ENCODE data around the gene UTS2B.
"Not testable (repeated sequence)": the region's sequence is repeated elsewhere in the genome, so short reads cannot be mapped to it uniquely, and the experiment has no call there.

UTS2B gene

DNA sequence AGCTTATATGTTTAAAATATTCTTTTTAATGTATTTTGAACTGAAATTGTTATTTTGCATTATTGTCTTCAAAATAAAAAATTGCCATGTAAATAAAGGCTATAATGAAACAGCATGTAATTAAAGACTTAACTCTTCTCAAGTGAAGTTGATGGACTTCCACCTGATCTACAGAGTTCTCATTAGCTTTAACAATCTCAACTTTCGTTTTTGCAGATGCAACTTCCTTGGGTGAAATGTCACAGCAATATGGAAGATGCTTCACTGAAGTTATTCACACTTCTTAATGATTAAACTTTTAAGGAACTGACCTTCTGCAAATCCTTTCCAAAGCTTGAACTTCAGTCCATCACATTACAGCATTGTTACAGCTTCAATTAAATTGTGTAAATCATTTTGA lies 67.7 kb downstream of the UTS2B start:
- no peak overlapping the region for H3K4me3 ChIP-seq (ENCODE audit: low read length)
- TF ChIP-seq ZNF274 (IDR thresholded peaks at IDR 0.05; ENCODE audit: low read depth, low read length), result no peak

- no peak overlapping the region for H3K4me3 ChIP-seq (ENCODE audit: low read length)
- no peak for TF ChIP-seq ZNF274 (IDR thresholded peaks at IDR 0.05; ENCODE audit: low read depth, low read length)
These were observed 69.1 kb downstream of the UTS2B start for GRCh38 chr3:191261304-191261638.

DNA sequence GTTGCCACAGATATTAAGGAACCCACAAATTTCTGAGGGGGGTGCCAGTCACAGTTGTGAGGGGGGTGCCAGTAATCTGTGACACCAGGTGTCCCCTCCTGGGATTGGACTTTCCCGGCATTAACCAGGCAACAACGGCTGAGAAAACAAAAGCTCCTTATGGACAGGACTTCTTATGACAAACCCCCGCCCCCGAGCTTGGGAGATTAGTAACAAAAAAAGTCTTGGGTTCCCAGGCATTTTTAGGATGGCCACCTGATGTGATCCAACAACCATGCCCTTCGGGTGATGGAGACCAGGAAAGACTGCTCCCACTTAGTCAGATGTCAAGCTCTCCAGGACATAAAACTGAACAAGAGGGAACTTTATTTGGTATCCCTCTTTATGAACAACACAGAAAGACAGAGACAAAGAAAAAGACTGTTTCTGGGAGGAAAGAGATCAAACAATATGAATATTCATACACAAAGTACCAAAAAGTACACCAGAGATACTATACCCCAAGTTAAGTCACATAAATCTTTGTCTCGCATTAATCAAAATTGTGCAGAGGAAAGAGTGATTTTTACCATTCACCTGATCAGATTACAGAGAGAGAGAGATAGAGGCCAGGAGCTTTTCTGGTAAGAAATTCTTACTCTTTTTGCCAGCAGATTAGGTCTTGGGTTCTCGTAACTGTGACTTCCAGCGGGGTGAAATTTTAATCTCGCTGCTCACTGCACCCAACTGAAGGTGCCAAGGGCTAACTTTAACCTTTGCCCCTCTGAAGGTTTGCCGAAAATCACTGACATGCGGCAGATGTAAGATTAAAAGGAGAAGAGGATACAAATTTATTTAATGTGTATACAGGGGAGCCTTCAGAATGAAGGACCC lies 69.7 kb downstream of the UTS2B start:
- no peak overlapping the region for H3K4me3 ChIP-seq (ENCODE audit: low read length)
- TF ChIP-seq ZNF274 (IDR thresholded peaks at IDR 0.05; ENCODE audit: low read depth, low read length), result no peak

GRCh38 chr3:191259486-191259885 lies 70.8 kb downstream of the UTS2B start:
- no peak for TF ChIP-seq ZNF274 (IDR thresholded peaks at IDR 0.05; ENCODE audit: low read depth, low read length)
- H3K4me3 ChIP-seq (ENCODE audit: low read length), result no peak overlapping the region

DNA sequence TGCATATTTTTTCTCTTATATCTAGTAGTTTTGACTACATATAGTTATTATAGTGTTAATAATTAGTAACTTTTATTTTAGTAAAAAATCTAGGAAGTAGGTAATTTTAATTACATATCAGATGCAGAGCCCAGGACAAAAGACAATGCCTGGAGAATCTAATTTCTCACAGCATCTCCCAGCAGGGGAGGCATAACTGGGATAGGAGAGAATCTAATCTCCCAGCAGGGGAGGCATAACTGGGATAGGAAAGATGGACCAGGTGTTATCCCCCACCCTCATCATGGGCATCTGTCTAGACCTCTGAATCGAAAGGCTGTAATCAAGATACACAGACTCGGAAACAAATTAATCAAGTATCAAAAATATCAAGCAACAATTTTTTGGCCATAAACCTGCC lies 73.0 kb downstream of the UTS2B start:
- TF ChIP-seq ZNF274 (IDR thresholded peaks at IDR 0.05; ENCODE audit: low read depth, low read length), result no peak
- no peak overlapping the region for H3K4me3 ChIP-seq (ENCODE audit: low read length)

GRCh38 chr3:191256405-191256804 lies 73.9 kb downstream of the UTS2B start:
- H3K4me3 ChIP-seq (ENCODE audit: low read length), result no peak overlapping the region
- TF ChIP-seq ZNF274 (IDR thresholded peaks at IDR 0.05; ENCODE audit: low read depth, low read length), result no peak

- no peak overlapping the region for H3K4me3 ChIP-seq (ENCODE audit: low read length)
- TF ChIP-seq ZNF274 (IDR thresholded peaks at IDR 0.05; ENCODE audit: low read depth, low read length), result no peak
These were observed 75.2 kb downstream of the UTS2B start for GRCh38 chr3:191255156-191255555.

DNA sequence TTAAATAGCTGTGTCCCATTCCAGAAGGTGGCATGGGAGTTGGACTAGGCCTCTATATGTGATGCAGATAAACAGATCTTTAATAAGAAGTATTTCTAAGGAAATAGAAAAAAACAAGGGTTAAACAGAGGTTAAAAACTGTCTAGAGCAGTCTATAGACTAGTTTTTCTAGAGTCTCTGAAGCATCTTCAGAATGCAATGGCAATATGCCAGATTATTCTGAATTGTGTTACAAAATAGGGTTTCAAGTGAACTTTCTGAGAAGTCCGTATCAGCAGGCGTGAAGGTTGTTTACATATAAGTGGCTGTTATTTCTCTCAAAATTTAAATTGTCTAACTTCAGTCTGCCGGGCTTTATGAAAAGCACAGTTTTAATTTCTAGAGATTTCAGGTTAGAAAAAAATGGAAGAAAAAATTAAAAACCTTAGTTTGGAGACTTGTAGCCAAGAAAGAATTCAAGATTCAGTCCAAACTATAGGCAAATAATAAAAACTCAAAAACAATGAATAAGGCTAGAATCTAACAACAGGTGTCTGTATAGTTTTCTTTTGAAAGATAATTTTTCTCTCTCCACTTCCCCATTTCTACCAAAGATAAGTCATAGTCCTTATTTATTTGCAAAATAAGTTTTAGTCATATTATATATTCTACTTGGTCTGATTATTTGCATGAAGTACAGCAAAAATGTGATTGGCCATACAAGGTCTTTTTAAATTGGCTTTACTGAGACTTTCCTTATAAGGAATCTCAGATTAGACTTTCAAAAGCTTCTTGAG lies 76.0 kb downstream of the UTS2B start:
- no peak for TF ChIP-seq ZNF274 (IDR thresholded peaks at IDR 0.05; ENCODE audit: low read depth, low read length)
- no peak overlapping the region for H3K4me3 ChIP-seq (ENCODE audit: low read length)

GRCh38 chr3:191253089-191253799 lies 77.1 kb downstream of the UTS2B start:
- no peak for TF ChIP-seq ZNF274 (IDR thresholded peaks at IDR 0.05; ENCODE audit: low read depth, low read length)
- no peak overlapping the region for H3K4me3 ChIP-seq (ENCODE audit: low read length)

DNA sequence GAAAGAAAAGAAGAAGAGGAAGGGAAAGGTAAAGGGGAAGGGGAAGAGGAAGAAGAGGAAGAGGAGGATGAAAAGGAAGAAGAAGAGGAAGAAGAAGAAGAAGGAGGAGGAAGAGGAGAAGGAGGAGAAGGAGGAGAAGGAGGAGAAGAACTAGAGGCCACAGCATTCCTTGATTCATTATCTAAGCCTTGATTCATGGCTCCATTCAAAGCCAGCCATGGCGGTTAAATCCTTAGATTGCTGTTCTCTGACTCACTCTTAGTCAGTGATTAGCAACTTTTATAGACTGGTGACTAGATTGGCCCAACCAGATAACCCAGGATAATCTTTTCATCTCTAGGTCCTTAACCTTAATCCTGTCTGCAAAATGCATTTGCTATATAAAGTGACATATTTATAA lies 83.7 kb downstream of the UTS2B start:
- TF ChIP-seq ZNF274 (IDR thresholded peaks at IDR 0.05; ENCODE audit: low read depth, low read length), result no peak

GRCh38 chr3:191246034-191246433 lies 84.3 kb downstream of the UTS2B start:
- H3K4me3 ChIP-seq (ENCODE audit: low read length), result not testable (repeated sequence)

More for the DNA sequence above, 83.7 kb downstream of the UTS2B start:
- H3K4me3 ChIP-seq (ENCODE audit: low read length), result no peak overlapping the region

GRCh38 chr3:191244242-191244867 lies 86.0 kb downstream of the UTS2B start:
- H3K4me3 ChIP-seq (ENCODE audit: low read length), result no peak overlapping the region
- no peak for TF ChIP-seq ZNF274 (IDR thresholded peaks at IDR 0.05; ENCODE audit: low read depth, low read length)

- no peak overlapping the region for H3K4me3 ChIP-seq (ENCODE audit: low read length)
- TF ChIP-seq ZNF274 (IDR thresholded peaks at IDR 0.05; ENCODE audit: low read depth, low read length), result no peak
These were observed 89.8 kb downstream of the UTS2B start for GRCh38 chr3:191240486-191240885.

DNA sequence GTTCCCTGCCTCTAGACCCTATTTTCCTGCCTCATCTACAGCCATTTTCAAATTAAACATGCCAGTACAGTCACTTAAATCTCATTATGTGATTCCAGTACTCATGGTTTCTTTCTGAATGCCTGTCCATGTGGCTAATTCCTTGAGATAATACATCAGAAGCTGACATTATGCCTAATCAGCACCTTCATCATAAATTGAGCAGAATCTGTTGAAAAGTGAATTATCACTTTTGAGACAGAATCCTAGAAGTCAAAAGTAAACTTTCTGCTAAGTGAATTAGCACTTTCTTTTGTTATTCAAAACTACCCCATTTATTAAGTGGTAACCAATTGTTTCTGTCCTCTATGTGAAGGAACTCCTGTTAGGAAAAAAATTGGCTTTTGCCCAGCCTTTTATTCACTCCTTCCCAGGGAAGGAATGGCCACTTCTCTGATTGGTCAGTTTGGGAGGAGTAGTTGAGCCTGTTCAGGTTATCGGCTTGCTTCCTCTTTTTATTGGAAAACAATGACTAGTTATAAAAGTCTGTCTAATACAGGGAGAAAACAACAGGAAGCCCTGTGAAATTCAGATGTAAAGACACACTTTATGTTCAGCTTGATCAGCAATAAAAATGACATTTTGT lies 90.8 kb downstream of the UTS2B start:
- TF ChIP-seq ZNF274 (IDR thresholded peaks at IDR 0.05; ENCODE audit: low read depth, low read length), result no peak
- no peak overlapping the region for H3K4me3 ChIP-seq (ENCODE audit: low read length)
